Hindlimb muscle (tissue), 1 donor: ENCODE measurements around the gene SLIT3. TPM values are rescaled to one million over a fixed set of nuclear protein-coding genes. Genes with fewer than 3 reads are reported as not detected.
"Not testable (repeated sequence)": the region's sequence is repeated elsewhere in the genome, so short reads cannot be mapped to it uniquely, and the experiment has no call there.

Experiments used
- DNase-seq: peaks from one replicate; pipeline ENCODE4 v3.0.0-alpha.2; 2013
- polyA plus RNA-seq: library from polyadenylated mRNA; unstranded; fragments of 120-200 nt; gene quantifications from one replicate; pipeline ENCODE4 v1.2.1, GENCODE V29; 2013; ENCODE audit not compliant: insufficient read length

Gene SLIT3
- polyA plus RNA-seq, 1 donor: 7.5 TPM

DNA sequence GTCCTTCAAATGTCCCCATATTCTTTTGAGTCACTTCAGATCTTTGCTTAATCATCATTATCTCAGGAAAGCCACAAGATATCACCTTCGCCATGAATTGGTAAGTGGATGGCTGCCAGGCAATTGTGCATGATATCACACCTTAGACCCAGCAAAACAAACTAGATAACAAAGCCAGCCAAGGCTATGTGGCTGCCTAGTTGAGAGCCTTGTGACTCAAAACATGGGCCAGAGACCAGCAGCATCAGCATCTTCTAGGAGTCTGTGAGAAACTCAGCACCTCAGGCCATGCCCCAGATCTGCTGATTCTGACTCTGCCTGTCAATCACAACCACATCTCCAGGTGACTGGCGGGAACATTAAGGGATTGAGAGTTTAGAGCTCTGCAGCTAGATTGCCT is 82.8 kb downstream of the SLIT3 start:
- DNase-seq: no peak

DNA sequence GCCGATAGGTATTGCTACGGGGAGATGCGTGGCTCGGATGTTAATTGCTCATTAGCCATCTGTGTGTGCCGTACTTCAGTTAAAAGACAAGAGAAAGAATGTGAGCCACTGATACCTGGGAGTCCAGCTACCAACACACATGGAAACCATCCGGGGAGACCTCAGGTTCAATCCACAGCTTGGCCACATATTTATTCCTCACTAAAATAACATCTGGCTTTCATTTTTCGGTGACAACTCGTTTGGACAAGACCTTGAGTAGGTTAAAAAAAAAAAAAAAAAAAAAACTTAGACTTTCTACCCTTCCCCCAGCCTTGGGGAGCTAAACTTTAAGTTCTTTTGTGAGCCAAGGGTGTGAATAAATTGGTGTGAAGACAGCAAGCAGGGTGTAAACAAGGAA is 84.1 kb downstream of the SLIT3 start:
- no peak for DNase-seq

DNA sequence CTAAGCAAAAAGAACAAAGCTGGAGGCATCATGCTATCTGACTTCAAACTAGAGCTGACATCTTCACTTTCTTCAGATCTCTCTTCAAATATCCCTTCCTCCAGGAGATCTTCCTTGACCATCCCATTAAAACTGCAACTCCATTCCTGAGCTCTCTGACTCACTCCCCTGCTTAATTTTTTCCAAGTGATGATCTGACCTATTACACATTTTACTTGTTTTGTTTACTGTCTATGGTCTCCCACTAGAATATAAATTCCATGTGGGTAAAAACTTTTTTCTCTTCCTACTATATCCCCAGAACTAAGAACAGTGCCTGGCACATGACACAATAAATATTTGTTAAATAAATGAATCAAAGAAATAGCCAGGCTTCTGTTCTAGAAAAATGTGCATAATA is 87.5 kb downstream of the SLIT3 start:
- no peak for DNase-seq

DNA sequence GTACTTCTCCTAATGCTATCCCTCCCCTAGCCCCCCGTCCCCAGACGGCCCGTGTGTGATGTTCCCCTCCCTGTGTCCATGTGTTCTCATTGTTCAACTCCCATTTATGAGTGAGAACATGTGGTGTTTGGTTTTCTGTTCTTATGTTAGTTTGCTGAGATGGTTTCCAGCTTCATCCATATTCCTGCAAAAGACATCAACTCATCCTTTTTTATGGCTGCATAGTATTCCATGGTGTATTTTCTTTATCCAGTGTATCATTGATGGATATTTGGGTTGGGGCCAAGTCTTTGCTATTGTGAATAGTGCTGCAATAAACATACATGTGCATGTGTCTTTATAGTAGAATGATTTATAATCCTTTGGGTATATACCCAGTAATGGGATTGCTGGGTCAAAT is 89.2 kb downstream of the SLIT3 start:
- not testable (repeated sequence) for DNase-seq

DNA sequence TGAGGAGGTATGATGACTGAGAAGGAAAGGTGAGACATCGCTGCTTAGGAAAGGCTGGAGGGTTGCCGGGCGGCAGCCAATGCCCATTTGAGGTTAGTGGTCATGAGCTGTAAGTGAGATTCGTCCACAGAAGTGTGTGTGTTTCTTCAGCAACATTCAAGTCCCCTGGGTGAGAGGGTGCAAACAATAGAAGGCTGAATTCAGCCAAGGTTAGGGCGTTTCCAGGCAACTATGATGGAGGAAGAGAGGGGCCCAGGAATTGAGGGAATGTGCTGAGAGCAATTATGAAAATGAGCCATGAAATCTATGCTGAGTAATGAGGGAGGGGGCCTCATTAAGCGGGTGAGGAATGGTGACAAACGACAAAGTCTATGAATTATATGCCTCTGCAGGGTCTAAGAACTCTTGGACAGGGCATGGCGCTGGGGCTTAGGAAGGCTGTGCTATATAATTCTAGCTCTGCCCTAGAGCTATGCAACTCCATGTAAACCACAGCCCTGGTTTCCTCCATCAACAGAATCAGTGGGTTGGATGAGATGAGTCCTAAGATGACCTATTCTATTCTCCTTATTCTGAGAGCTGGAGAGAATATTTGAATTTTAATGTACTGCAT is 96.0 kb downstream of the SLIT3 start:
- DNase-seq: no peak

DNA sequence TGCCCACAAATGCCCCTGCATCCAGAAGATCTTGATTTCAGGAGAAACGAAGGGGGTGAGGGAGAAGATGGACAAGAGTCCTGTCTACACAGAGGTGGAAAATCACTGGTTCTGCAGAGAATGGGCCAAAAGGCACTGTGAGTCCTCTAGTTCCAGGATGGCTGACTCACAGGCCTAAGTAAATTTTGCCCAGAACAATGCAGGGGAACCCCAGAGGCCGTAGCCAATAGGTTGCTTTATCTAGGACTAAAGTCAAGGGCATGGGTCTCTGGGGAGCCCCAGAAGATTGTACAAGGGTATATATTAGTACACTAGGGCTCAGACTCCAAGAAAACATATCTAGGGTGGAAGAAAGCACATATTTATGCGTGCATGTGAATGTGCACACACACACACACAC is 98.0 kb downstream of the SLIT3 start:
- DNase-seq: no peak

DNA sequence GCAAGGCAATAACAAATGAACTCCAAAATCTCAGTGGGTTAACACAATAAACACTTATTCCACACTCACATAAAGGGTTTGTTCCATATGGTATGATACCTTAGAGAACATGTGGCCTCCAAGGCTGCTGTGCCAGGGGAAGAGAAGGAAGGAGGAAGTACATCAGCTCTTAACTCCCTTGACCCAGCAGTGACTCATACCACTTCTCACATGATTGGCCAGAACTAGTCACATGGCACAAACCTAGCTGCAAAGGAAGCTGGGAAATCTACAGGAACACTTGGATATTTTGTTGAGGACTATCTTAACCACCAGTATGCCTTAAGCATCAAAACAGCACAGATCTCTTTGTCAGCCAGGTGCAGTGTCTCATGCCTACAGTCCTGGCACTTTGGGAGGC is 99.3 kb downstream of the SLIT3 start:
- no peak for DNase-seq

DNA sequence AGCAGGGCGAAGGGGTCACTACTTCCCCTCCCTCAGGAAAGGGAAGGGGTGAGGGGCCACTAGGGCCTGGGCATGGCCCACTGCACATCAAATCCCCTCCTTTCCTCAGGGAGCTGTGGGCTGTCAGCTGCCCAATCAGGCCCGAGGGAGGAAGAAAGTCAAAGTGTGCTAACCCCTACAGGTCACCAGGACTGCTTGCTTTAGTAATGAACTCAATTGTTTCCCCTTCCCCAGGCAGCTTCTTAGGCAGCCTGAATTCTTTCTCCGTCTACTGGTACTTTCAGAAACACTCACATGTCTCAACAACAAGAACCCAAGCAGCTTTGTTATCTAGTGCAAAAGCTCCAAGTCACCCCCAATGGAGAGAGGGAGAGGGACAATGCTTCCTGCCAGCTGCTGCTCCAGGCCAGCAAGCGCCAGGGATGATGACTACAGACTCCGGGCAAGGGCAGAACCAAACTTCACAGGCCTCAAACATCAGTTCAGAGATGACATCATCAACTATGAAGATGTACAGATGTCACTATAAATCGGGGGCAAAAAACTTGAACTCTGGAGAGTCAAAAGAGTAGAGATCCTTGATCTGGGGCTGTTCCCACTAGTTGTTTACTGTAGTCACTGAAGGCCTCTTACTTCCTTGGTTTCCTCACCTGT is 100.7 kb downstream of the SLIT3 start:
- DNase-seq: no peak

DNA sequence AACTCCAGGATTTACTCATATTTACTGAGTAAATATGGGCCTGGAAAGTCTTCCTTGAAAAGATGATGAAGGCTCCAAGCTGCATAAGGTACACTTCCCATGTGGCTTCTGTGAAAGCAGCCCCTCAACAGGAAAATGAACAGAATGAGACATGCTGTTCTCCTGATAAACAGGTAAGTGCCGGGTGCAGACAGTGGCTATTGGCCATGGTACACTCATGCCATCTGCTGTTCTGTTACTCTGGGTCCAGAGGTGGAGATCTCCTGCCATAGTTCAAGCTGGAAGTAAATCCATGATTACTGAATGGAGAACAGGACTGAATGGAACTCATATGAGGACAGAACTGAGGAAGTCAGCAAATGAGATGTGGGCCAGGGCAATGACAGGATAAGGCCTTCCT is 103.6 kb downstream of the SLIT3 start:
- no peak for DNase-seq

DNA sequence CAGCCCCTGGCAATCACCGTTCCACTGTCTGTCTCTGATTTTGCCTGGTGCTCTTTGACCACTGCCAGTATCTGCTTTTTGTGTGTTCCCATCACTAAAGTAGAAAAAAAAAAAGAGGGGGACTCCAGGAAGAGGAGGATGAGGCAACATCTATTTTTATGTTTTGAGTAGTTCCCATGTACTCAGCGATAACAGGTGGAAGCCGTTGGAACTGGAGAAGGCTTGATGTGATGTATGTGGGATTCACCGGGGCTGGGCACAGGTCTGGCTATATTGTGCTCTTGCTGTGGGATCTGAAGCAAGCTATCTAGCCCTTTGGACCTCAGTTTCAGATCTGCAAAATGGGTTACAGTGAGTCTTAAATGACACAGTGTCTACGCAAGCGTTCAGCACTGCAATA is 104.9 kb downstream of the SLIT3 start:
- DNase-seq: no peak

DNA sequence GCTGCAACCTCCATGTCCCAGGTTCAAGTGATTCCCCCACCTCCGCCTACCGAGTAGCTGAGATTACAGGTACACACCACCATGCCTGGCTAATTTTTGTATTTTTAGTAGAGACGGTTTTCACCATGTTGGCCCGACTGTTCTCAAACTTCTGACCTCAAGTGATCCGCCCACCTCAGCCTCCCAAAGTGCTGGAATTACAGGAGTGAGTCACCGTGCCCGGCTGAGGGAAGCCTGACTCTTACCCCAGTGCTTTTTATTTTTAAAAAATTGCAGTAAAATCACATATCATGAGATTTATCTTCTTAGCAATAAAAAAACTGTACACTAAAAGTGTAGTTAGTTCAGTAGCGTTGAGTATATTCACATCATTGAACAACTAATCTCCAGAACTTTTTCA is 105.3 kb downstream of the SLIT3 start:
- DNase-seq: no peak

DNA sequence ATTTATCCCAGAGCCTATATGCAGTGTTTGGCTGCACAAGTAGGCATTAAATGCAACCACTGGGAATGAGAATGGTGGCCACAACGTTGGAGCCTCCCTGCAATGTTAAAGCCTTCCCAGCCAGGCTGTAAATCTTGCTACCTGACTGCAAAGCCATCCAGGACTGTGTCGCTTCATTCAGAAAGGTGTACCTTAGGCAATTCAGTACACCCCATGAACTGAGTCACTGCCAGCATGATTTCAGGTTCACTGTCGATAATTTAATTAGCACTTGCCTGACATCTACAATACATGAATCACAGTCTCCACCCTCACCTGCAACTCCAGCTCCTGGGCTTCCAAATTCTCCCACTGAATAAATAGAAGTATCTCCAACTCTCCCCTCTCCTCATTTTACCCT is 108.4 kb downstream of the SLIT3 start:
- DNase-seq: no peak

DNA sequence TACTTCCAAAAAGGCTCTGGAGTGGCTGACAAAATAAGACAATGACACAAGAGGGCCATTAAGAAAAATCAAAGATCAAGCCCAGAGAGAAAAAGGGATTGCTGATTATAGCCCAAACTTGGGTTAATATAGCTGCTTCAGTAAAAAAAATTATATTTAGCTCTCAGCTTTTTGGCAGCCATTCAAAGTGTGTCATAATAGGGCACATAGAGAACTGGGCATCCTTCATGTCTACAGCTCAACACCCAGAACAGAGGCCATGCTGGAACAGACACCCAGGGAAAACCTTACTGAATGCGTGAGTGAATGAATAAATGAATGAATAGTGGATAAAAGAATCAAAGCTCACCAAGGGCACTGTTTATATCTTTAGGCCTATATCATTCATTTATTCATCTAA is 110.1 kb downstream of the SLIT3 start:
- no peak for DNase-seq

DNA sequence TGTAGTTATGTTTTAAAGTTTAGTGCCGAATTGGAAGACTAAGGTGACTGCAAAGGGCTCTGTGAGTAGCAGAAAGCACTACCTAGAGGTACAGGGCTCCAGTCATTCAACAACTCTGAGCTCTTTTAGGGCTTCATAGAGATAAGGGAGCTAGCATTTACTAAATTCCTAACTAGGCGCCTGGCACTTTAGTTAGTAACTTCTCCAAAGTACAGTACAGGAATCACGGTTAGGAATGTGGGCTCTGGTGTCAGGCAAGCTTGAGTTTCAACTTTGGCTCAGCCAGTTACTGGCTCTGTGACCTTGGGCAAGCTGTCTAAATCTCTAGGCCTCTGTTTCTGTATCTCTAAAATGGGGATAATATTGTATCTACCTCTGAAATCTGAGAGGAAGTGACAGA is 115.3 kb downstream of the SLIT3 start:
- DNase-seq: no peak

DNA sequence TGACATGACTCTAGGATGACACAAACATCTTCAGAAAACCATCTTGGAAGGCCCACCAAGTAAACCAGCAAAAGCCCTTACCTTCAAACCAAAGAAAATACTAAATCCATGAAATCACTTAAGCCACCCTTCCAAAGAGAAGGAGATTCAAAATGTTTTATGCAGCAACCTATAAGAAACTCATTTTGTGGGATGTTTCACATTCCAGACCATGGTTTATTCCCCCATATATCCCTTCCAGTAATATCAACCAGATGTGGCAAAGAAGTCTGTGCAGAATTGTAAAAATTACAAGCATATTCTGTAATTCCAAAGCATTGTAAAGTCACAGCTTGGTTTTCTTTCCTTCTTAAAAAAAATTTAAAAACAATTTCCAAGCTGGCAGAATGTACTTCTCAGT is 117.4 kb downstream of the SLIT3 start:
- DNase-seq: no peak

DNA sequence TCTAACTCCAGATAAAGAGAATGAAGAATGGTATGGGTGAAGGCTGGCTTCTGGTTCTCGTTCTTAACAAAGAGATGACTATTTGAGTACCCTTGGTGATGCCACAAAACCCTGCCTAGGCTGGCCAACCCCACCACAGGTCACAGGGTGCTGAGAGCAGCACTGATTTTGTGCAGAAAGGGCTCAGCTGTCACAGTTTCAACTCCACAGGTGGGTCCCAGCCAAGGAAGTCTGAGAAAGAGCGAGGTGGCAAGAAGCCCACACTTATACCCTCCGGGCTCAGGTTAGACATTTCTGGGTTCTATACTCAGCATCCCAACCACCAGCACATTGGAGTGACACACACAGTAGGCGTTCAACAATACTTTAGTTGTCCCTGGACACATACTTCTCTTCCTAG is 118.1 kb downstream of the SLIT3 start:
- no peak for DNase-seq

DNA sequence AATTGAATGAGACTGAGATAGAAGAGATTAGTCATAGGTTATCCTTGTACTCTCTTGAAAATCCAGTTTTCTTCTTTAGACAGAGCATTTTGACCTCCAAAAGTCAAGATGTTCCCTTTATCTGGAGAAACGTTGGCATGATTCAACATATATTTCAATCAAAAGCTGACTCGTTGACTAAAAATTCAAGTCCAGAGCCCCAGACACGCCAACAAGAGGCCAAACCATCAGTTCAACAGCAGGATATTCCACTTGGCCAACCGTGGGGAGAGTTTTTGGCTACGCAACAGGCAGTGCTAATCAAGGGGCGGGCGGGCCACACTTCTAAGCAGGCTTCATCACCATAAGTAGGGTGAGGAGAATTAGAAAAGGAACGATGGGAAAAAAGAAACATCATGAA is 119.1 kb downstream of the SLIT3 start:
- DNase-seq: no peak

DNA sequence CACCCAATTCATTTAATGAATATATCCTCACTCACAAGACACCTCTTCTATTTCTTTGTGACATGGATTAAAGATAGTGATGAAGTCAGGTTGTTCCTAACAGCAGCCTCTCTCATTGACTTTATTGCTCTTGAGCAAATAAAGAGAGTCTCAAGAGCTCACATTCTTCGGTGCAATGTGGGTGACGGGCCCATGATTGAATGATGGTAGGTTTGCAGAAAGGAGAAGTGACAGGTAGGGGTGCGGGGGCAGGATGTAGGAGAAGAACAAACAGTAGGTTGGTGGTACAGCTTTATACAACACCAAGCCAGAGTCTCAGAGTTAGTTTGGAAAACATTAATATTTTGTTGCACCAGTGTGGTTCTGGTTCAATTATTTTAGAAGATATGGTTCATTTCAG is 122.2 kb downstream of the SLIT3 start:
- DNase-seq: no peak

DNA sequence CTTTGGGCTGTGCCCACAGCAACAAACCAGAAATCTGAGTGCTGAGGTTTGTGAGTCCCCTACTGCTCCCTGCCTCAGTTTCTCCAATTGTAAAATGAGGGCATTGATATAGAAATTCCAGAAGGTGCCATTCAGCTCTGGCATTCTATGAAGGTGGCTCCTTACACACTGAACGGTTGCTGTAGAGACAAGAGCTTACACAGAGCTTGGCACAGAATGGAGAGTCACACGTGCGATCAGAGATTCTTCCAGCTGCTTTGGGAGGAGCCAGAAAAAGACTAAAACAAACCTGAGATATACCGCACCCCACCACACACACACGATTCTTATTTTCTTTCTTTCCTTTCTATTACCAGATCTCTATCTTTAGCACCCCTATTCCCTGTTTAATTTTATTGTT is 122.7 kb downstream of the SLIT3 start:
- DNase-seq: no peak

DNA sequence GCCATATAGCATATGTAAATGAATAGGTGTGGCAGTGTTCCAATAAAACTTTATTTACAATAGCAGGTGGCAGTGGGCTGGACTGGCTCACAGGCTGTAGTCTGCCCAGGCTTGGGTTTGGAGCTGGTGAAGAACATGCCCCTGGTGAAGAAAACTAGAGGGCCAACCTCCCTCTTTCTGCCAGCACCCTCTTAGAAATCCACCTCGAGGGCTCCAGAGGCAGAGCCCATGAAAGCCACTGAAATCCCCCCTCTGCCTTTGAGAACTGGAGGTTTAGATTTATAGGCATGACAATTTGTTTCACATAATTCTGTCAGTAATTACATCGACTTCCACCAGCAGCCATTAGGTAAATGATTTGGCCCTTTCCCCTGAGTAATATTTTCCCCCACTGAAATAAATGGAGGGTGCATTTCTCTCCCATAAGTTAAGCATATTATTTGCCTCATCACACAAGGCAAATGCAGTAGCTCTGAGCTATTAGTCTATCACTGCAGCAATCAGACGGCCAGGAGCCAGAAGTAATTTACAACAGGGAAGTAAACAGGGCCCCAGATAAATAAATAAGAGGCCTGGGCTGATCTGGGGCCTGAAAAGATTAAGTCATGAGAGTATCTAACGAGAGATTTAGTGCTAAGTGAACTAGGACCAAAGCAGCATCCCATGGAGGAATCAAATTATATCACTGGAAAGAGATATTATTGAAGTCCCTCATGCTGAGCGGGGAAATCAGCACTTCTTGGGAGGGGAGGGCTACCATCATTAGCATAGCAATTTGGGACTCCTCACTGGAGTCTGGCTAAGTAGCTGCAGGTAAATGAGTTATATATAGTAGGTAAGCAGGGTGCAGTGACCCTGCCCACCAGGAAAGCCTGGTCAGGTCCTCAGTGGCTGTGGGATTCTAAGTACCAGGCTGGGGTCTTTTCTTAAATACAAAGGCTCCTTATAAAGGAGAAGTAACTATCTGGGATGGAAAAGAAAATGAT is 123.9 kb downstream of the SLIT3 start:
- DNase-seq: no peak

DNA sequence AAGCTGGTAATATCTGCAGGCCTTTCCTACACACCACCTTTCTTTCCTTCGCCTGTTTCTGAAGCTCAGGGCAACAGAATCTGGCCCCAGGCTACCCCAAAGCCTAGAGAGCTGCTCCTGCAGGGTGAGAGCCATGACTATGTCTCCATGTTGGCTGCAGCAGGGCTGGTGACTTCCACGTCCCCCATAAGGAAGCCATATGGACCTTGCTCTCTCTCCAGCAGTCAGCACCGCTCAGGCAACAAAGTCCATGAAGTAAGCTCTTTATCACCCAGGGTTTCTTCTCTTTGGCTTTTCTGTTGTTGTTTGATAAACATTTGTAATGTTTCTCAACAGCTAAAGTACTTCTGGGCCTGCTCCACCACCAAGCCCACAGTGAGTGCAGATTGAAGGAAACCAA is 125.2 kb downstream of the SLIT3 start:
- DNase-seq: no peak

DNA sequence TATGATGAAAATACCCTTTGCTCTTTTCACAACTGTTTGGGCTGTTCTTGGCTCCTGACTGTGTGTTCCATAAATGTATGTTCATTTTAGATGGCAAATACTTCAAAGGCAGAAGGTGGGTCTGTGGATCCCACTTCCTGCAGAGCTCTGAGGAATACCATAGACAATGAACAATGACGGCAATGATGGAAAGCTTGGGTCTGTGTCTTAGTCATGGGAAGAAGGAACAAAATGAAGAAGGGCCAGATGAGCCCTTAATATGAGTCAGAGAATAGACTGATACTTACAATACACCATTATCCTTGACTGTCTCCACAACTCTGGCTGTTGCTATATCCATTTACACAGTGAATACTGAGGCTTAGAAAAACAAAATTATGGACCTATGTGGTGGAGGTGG is 126.0 kb downstream of the SLIT3 start:
- no peak for DNase-seq

DNA sequence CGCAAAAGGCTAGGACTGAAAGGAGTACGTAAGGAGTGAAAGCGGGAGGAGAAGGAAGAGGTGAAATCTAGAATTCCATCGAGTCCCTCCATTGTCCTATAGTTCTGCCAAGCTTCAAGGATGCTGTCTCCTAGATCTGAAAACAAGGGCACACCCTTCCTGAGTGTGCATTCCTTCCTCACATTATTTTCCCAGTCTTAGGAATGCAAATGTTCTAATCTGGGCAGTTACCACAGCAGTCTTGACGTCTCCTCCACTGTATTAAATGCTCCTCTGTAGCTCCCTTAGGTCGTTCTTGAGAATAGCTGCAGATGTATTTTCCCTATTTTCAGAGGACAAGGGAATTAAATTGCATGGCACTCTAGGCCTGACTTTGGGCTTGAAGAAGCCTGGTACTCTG is 127.6 kb downstream of the SLIT3 start:
- no peak for DNase-seq

DNA sequence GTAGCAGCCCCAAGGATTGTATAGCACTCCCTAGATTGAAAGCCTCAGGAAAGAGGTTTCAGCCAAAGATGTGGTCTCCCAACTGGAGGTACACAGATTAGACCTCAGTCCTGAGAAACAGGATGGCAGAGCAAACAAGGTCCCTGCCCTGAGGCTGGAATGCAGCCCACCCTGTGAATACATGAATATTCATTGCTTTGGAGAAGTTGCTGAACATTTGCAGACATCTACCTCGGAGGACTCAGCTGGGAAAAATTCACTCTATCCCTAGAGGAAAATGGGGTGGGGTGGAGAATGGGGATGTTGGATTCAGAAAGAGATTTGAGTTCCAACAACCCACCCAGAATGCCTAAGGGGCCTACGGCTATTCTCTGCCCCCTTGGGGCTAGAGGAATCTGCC is 129.4 kb downstream of the SLIT3 start:
- DNase-seq: no peak
